ENCODE measurements around the gene TK1.

Gene TK1

DNA sequence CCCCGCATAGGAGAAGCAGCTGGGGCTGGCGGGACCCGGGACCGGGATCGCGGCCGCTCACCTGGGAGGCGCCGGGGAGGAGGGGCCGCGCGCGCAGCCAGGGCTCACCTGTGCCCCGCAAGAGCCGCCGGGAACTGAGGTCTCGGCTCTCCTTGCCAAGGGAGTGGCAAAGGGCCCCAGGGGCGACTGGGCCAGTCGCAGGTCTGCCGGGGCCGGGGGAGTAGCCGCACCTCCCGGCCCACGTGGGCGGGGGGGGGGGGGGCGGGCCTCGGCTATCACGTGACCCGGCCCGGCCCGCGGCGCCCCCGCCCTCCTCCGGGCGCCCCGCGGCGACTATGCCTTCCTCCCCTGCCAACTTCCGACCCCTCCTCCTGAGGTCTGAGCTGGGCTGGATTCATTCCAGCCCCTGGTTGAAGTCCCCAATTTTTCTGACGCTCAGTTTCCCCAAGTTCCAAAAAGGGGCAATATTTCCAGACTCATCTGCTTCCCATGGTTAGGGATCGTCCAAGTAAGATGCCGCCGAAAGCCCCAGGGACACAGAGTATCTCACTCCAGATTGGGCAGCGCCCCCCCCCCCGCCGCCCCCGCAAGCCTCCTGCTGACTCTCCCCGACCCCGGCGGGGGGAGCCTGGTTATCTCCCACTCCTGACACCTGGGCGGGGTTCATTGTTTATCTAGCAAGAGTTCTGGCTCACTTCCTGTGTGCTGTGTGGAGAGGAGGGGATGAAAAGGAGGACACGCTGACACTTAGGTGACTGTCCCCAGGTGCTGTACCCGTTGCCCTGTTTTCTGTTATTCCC, 58.1 kb downstream of the TK1 start, which contains the start of gene TMC6:
Gene TMC6 (minus strand): TSS at position 205 of the 800 bp plus-strand sequence. CDS start 1,923 bp downstream, outside the sequence.
- Histone ChIP-seq H3K36me3 (ENCODE audit: control insufficient read depth, low read length) (peaks cover 69% of the 10 kb centered on the region), H3K4me2 (ENCODE audit: low read length) (peak within 1 kb of the TSS; percentile 99), H3K9me3 (ENCODE audit: control insufficient read depth, insufficient read depth, low read length) (no peaks in the 10 kb centered on the region), H3K4me1 (ENCODE audit: control insufficient read depth, low read length) (peaks cover 83% of the 10 kb centered on the region), H3K79me2 (ENCODE audit: control insufficient read depth, low read length) (peaks cover 89% of the 10 kb centered on the region), H4K20me1 (ENCODE audit: control insufficient read depth, insufficient read depth, low read depth, low read length) (no peaks in the 10 kb centered on the region), H3K9me2 (replicated peaks; ENCODE audit: control insufficient read depth, low read length) (no peaks in the 10 kb centered on the region), H3K4me3 (ENCODE audit: low read length) (peak within 1 kb of the TSS; percentile 95), H3F3A (ENCODE audit: control insufficient read depth, insufficient read depth) (peaks cover 17% of the 10 kb centered on the region), H3K27ac (ENCODE audit: low read depth, low read length) (peak within 1 kb of the TSS; percentile 90), H3K27me3 (ENCODE audit: control insufficient read depth, low read length) (no peaks in the 10 kb centered on the region)
- no peak for TF ChIP-seq EZH2phosphoT487 (IDR thresholded peaks at IDR 0.05; ENCODE audit: borderline replicate concordance, low read length)
- TF ChIP-seq, protein P1, sequence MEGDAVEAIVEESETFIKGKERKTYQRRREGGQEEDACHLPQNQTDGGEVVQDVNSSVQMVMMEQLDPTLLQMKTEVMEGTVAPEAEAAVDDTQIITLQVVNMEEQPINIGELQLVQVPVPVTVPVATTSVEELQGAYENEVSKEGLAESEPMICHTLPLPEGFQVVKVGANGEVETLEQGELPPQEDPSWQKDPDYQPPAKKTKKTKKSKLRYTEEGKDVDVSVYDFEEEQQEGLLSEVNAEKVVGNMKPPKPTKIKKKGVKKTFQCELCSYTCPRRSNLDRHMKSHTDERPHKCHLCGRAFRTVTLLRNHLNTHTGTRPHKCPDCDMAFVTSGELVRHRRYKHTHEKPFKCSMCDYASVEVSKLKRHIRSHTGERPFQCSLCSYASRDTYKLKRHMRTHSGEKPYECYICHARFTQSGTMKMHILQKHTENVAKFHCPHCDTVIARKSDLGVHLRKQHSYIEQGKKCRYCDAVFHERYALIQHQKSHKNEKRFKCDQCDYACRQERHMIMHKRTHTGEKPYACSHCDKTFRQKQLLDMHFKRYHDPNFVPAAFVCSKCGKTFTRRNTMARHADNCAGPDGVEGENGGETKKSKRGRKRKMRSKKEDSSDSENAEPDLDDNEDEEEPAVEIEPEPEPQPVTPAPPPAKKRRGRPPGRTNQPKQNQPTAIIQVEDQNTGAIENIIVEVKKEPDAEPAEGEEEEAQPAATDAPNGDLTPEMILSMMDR (IDR thresholded peaks at IDR 0.05; ENCODE audit: low read depth, low read length, poor library complexity, severe bottlenecking): peak; percentile 7

DNA sequence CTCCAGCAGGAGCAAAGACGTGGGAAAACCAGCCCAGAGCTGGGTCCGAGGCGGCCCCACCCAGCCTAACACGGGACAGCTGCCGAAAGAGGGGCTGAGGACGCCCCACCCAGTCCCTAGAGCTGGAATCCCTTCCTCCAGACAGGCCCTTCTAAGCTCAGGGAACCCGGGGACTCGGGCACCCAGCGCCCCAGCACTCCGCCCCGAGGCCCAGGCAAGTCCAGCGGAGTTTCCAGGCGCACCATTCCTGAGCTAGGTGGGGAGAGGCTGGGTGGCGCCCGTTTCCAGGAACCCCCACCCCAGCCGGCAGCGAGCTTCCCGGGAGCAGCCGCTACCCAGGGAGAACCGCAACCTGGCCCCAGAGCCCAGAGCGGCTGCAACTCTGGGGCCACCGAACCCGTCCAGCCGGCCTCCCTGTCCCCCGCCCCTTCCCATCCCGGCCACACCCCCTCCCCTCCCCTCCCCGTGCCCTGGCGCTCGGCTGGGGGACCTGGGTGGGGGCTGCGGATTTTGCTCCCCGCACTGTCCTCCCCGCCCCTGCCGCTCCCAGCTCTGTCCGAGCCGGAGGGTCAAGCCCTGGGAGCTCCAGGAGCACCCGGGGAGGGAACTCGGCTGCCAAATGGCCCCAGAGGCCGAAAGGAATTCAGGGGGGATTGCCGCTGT, 58.8 kb downstream of the TK1 start:
- Histone ChIP-seq H3K27ac (ENCODE audit: low read depth, low read length) (peak overlapping the region; percentile 90), H3K27me3 (ENCODE audit: control insufficient read depth, low read length) (no peaks in the 10 kb centered on the region), H4K20me1 (ENCODE audit: control insufficient read depth, insufficient read depth, low read depth, low read length) (no peaks in the 10 kb centered on the region), H3K79me2 (ENCODE audit: control insufficient read depth, low read length) (peaks cover 90% of the 10 kb centered on the region), H3K9me3 (ENCODE audit: control insufficient read depth, insufficient read depth, low read length) (no peaks in the 10 kb centered on the region), H3K4me1 (ENCODE audit: control insufficient read depth, low read length) (peaks cover 83% of the 10 kb centered on the region), H3K4me2 (ENCODE audit: low read length) (peak overlapping the region; percentile 99), H3F3A (ENCODE audit: control insufficient read depth, insufficient read depth) (peaks cover 17% of the 10 kb centered on the region), H3K4me3 (ENCODE audit: low read length) (peak overlapping the region; percentile 95), H3K9me2 (replicated peaks; ENCODE audit: control insufficient read depth, low read length) (no peaks in the 10 kb centered on the region), H3K36me3 (ENCODE audit: control insufficient read depth, low read length) (peaks cover 69% of the 10 kb centered on the region)
- TF ChIP-seq, protein P1 (IDR thresholded peaks at IDR 0.05; ENCODE audit: low read depth, low read length, poor library complexity, severe bottlenecking): no peak

DNA sequence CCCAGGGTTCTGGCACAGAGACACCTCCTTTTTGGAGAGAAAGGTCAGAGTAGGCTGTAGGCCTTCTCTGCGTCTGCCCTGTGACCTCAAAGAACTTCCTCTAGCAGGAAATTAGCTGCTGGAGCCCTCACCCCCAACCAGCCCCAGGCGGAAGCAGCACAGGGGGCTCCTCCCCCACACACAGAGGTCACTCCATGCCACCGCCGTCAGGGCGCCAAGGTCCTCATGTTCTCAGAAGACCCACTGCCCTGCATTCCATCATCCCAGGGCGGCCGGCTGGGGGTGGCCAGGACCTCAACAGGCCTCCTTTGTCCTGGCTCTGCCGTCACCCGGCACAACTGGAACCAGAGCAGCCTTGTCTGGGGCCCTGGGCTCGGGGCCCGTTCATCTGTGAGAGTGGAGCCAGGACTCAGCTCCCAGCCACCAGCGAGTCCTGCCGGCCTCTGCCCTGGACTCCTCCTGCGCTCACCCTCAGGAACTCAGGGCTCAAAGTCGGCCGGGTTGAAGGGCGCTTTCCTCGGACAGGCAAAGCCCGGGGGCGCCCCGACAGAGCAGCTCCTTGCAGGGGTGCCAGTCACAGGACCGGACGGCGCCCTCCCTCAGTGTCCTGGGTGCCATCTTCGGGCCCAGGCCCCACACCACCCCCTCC, 59.5 kb downstream of the TK1 start:
- peaks cover 69% of the 10 kb centered on the region for H3K36me3 ChIP-seq (ENCODE audit: control insufficient read depth, low read length)
- no peaks in the 10 kb centered on the region for H3K9me2 ChIP-seq (replicated peaks; ENCODE audit: control insufficient read depth, low read length)
- peak overlapping the region; percentile 90 for H3K27ac ChIP-seq (ENCODE audit: low read depth, low read length)
- peak overlapping the region; percentile 99 for H3K4me2 ChIP-seq (ENCODE audit: low read length)
- TF ChIP-seq, protein P1 (IDR thresholded peaks at IDR 0.05; ENCODE audit: low read depth, low read length, poor library complexity, severe bottlenecking): no peak
- TF ChIP-seq EZH2phosphoT487 (IDR thresholded peaks at IDR 0.05; ENCODE audit: borderline replicate concordance, low read length): no peak
- peak overlapping the region; percentile 95 for H3K4me3 ChIP-seq (ENCODE audit: low read length)
- H4K20me1 ChIP-seq (ENCODE audit: control insufficient read depth, insufficient read depth, low read depth, low read length): no peaks in the 10 kb centered on the region
- peaks cover 83% of the 10 kb centered on the region for H3K4me1 ChIP-seq (ENCODE audit: control insufficient read depth, low read length)
- peaks cover 90% of the 10 kb centered on the region for H3K79me2 ChIP-seq (ENCODE audit: control insufficient read depth, low read length)
- H3F3A ChIP-seq (ENCODE audit: control insufficient read depth, insufficient read depth): peaks cover 17% of the 10 kb centered on the region
- no peaks in the 10 kb centered on the region for H3K27me3 ChIP-seq (ENCODE audit: control insufficient read depth, low read length)
- no peaks in the 10 kb centered on the region for H3K9me3 ChIP-seq (ENCODE audit: control insufficient read depth, insufficient read depth, low read length)
